ENCODE results near the gene ZNF469.

DNA sequence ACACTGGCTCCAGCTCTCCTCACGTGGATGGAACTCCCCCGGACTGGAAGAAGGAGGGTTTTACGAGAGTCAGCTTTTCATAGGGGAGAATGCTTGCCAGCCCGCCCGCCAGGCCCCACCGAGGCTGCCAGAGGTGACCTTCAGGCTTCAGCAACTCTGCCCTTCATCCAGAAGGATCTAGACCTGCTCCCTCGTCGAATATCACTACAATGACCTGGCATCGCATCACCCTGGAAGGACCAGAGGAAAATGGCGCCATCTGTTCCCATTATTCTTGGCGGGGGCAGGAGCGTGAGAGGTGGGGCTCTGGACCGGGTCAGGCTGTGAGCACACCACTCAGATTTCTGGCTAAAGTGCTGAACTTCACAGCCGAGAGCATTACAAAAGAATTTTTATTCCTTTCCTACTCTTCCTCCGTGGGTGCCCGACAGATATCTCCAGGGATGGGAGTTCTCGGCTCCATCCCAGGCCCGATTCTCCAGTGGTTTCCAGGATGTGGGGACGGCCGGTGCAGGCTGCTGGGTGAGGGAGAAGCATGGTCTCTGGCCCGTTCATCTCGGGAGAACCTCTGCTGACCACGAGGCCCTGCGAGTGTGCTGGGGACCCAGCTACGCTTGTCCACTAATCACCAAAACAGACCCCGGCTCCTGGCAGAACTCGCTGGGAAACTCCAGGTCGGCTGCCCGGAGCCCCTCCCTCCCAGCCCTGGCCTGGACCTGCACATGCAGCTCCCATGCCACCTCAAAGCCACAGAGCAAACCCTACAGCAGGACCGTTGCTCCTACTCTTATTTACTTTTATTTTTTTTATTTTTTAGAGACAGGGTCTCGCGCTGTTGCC lies 36.8 kb upstream of the ZNF469 start:
- no peak for TF ChIP-seq USF2 (CRISPR knock-in tag; IDR thresholded peaks at IDR 0.05)
- TF ChIP-seq STAT6 (CRISPR knock-in tag; conservative IDR thresholded peaks at IDR 0.05; ENCODE audit: low read depth) = no peak
- no peak for TF ChIP-seq KAT7 (CRISPR knock-in tag; IDR thresholded peaks at IDR 0.05; ENCODE audit: borderline replicate concordance)
- no peak for TF ChIP-seq CBFB (CRISPR knock-in tag; IDR thresholded peaks at IDR 0.05; ENCODE audit: low read depth)
- TF ChIP-seq, protein P1, sequence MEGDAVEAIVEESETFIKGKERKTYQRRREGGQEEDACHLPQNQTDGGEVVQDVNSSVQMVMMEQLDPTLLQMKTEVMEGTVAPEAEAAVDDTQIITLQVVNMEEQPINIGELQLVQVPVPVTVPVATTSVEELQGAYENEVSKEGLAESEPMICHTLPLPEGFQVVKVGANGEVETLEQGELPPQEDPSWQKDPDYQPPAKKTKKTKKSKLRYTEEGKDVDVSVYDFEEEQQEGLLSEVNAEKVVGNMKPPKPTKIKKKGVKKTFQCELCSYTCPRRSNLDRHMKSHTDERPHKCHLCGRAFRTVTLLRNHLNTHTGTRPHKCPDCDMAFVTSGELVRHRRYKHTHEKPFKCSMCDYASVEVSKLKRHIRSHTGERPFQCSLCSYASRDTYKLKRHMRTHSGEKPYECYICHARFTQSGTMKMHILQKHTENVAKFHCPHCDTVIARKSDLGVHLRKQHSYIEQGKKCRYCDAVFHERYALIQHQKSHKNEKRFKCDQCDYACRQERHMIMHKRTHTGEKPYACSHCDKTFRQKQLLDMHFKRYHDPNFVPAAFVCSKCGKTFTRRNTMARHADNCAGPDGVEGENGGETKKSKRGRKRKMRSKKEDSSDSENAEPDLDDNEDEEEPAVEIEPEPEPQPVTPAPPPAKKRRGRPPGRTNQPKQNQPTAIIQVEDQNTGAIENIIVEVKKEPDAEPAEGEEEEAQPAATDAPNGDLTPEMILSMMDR (IDR thresholded peaks at IDR 0.05) = no peak
- TF ChIP-seq TEAD4 (CRISPR knock-in tag; IDR thresholded peaks at IDR 0.05) = no peak
- TF ChIP-seq, protein P2, sequence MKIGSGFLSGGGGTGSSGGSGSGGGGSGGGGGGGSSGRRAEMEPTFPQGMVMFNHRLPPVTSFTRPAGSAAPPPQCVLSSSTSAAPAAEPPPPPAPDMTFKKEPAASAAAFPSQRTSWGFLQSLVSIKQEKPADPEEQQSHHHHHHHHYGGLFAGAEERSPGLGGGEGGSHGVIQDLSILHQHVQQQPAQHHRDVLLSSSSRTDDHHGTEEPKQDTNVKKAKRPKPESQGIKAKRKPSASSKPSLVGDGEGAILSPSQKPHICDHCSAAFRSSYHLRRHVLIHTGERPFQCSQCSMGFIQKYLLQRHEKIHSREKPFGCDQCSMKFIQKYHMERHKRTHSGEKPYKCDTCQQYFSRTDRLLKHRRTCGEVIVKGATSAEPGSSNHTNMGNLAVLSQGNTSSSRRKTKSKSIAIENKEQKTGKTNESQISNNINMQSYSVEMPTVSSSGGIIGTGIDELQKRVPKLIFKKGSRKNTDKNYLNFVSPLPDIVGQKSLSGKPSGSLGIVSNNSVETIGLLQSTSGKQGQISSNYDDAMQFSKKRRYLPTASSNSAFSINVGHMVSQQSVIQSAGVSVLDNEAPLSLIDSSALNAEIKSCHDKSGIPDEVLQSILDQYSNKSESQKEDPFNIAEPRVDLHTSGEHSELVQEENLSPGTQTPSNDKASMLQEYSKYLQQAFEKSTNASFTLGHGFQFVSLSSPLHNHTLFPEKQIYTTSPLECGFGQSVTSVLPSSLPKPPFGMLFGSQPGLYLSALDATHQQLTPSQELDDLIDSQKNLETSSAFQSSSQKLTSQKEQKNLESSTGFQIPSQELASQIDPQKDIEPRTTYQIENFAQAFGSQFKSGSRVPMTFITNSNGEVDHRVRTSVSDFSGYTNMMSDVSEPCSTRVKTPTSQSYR (CRISPR knock-in tag; IDR thresholded peaks at IDR 0.05) = no peak
- TF ChIP-seq, protein P3, sequence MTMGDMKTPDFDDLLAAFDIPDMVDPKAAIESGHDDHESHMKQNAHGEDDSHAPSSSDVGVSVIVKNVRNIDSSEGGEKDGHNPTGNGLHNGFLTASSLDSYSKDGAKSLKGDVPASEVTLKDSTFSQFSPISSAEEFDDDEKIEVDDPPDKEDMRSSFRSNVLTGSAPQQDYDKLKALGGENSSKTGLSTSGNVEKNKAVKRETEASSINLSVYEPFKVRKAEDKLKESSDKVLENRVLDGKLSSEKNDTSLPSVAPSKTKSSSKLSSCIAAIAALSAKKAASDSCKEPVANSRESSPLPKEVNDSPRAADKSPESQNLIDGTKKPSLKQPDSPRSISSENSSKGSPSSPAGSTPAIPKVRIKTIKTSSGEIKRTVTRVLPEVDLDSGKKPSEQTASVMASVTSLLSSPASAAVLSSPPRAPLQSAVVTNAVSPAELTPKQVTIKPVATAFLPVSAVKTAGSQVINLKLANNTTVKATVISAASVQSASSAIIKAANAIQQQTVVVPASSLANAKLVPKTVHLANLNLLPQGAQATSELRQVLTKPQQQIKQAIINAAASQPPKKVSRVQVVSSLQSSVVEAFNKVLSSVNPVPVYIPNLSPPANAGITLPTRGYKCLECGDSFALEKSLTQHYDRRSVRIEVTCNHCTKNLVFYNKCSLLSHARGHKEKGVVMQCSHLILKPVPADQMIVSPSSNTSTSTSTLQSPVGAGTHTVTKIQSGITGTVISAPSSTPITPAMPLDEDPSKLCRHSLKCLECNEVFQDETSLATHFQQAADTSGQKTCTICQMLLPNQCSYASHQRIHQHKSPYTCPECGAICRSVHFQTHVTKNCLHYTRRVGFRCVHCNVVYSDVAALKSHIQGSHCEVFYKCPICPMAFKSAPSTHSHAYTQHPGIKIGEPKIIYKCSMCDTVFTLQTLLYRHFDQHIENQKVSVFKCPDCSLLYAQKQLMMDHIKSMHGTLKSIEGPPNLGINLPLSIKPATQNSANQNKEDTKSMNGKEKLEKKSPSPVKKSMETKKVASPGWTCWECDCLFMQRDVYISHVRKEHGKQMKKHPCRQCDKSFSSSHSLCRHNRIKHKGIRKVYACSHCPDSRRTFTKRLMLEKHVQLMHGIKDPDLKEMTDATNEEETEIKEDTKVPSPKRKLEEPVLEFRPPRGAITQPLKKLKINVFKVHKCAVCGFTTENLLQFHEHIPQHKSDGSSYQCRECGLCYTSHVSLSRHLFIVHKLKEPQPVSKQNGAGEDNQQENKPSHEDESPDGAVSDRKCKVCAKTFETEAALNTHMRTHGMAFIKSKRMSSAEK (CRISPR knock-in tag; IDR thresholded peaks at IDR 0.05; ENCODE audit: borderline replicate concordance) = no peak
- TF ChIP-seq ELF4 (CRISPR knock-in tag; IDR thresholded peaks at IDR 0.05; ENCODE audit: low read depth) = no peak
- TF ChIP-seq NFYB (CRISPR knock-in tag; conservative IDR thresholded peaks at IDR 0.05; ENCODE audit: low read depth) = no peak
- TF ChIP-seq NR2C2 (CRISPR knock-in tag; IDR thresholded peaks at IDR 0.05) = no peak

Data from WTC11 (cell line).